ENCODE data around the gene ZBTB11. TPM values are rescaled to one million over a fixed set of nuclear protein-coding genes. Genes with fewer than 3 reads are reported as not detected.
"Not testable (repeated sequence)": the region's sequence is repeated elsewhere in the genome, so short reads cannot be mapped to it uniquely, and the experiment has no call there.

ZBTB11 gene
- total and polyA plus RNA-seq, 5 donors from 2014 or later: 9.0 to 75.1 (median 12.2) TPM

GRCh38 chr3:101619734-101620133 lies 57.2 kb downstream of the ZBTB11 start:
- H3K9me3 ChIP-seq (ENCODE audit: control insufficient read depth in 2 of 2, low read length in 2 of 2): peaks cover 0 to 3% of the 10 kb centered on the region in 2 experiments
- no peak overlapping the region for H3K4me3 ChIP-seq (ENCODE audit: low read depth, low read length)
- peaks cover 0 to 1% (median 0%) of the 10 kb centered on the region in 7 donors for H3K9me3 Mint-ChIP-seq
- ATAC-seq (ENCODE audit: low read depth in 2 of 2) (no peak), DNase-seq (no peak)
- H3K4me1 Mint-ChIP-seq: no peaks in the 10 kb centered on the region
- H3K4me3 Mint-ChIP-seq: no peak overlapping the region
- H3K36me3 Mint-ChIP-seq: peaks cover 3% of the 10 kb centered on the region
- no peaks in the 10 kb centered on the region for H3K27me3 ChIP-seq (ENCODE audit: control insufficient read depth, insufficient read depth, low read length)
- no peaks in the 10 kb centered on the region for H3K4me1 ChIP-seq (ENCODE audit: control insufficient read depth, insufficient read depth, low read length, poor library complexity, severe bottlenecking)
- H3K27ac Mint-ChIP-seq: no peak overlapping the region
- no peak overlapping the region for H3K27ac ChIP-seq (ENCODE audit: insufficient read depth, low read length, poor library complexity, severe bottlenecking)
- H3K27me3 Mint-ChIP-seq: no peaks in the 10 kb centered on the region
- no peaks in the 10 kb centered on the region for H3K36me3 ChIP-seq (ENCODE audit: control insufficient read depth, insufficient read depth, low read length)

GRCh38 chr3:101618726-101619125 lies 58.2 kb downstream of the ZBTB11 start:
- Mint-ChIP-seq H3K36me3 (peaks cover 3% of the 10 kb centered on the region), H3K27ac (no peak overlapping the region), H3K27me3 (no peaks in the 10 kb centered on the region), H3K9me3 (peaks cover 0 to 1% (median 0%) of the 10 kb centered on the region in 7 donors), H3K4me1 (no peaks in the 10 kb centered on the region), H3K4me3 (no peak overlapping the region)
- Histone ChIP-seq H3K4me1 (ENCODE audit: control insufficient read depth, insufficient read depth, low read length, poor library complexity, severe bottlenecking) (no peaks in the 10 kb centered on the region), H3K4me3 (ENCODE audit: low read depth, low read length) (no peak overlapping the region), H3K27me3 (ENCODE audit: control insufficient read depth, insufficient read depth, low read length) (no peaks in the 10 kb centered on the region), H3K27ac (ENCODE audit: insufficient read depth, low read length, poor library complexity, severe bottlenecking) (no peak overlapping the region), H3K36me3 (ENCODE audit: control insufficient read depth, insufficient read depth, low read length) (no peaks in the 10 kb centered on the region), H3K9me3 (ENCODE audit: control insufficient read depth in 2 of 2, low read length in 2 of 2) (peaks cover 0 to 3% of the 10 kb centered on the region in 2 experiments)
- DNase-seq: no peak
- ATAC-seq (ENCODE audit: low read depth in 2 of 2): no peak

GRCh38 chr3:101617478-101617877 lies 59.5 kb downstream of the ZBTB11 start:
- no peaks in the 10 kb centered on the region for H3K9me3 Mint-ChIP-seq
- H3K27me3 Mint-ChIP-seq: no peaks in the 10 kb centered on the region
- H3K36me3 Mint-ChIP-seq: peaks cover 3% of the 10 kb centered on the region
- no peak for ATAC-seq (ENCODE audit: low read depth in 2 of 2)
- no peaks in the 10 kb centered on the region for H3K4me1 Mint-ChIP-seq
- no peak overlapping the region for H3K4me3 Mint-ChIP-seq
- no peak for DNase-seq
- H3K27ac Mint-ChIP-seq: no peak overlapping the region
- H3K27me3 ChIP-seq (ENCODE audit: control insufficient read depth, insufficient read depth, low read length): no peaks in the 10 kb centered on the region
- no peak overlapping the region for H3K27ac ChIP-seq (ENCODE audit: insufficient read depth, low read length, poor library complexity, severe bottlenecking)
- H3K4me3 ChIP-seq (ENCODE audit: low read depth, low read length): no peak overlapping the region
- H3K4me1 ChIP-seq (ENCODE audit: control insufficient read depth, insufficient read depth, low read length, poor library complexity, severe bottlenecking): no peaks in the 10 kb centered on the region
- H3K9me3 ChIP-seq (ENCODE audit: control insufficient read depth in 2 of 2, low read length in 2 of 2): peaks cover 0 to 3% of the 10 kb centered on the region in 2 experiments
- H3K36me3 ChIP-seq (ENCODE audit: control insufficient read depth, insufficient read depth, low read length): no peaks in the 10 kb centered on the region

GRCh38 chr3:101615525-101615924 lies 61.4 kb downstream of the ZBTB11 start:
- no peaks in the 10 kb centered on the region for H3K36me3 Mint-ChIP-seq
- no peak overlapping the region for H3K27ac ChIP-seq (ENCODE audit: insufficient read depth, low read length, poor library complexity, severe bottlenecking)
- no peaks in the 10 kb centered on the region for H3K9me3 Mint-ChIP-seq
- H3K4me3 ChIP-seq (ENCODE audit: low read depth, low read length): no peak overlapping the region
- ATAC-seq (ENCODE audit: low read depth in 2 of 2): no peak
- H3K4me1 ChIP-seq (ENCODE audit: control insufficient read depth, insufficient read depth, low read length, poor library complexity, severe bottlenecking): no peaks in the 10 kb centered on the region
- H3K27me3 ChIP-seq (ENCODE audit: control insufficient read depth, insufficient read depth, low read length): no peaks in the 10 kb centered on the region
- no peak overlapping the region for H3K27ac Mint-ChIP-seq
- no peaks in the 10 kb centered on the region for H3K27me3 Mint-ChIP-seq
- H3K9me3 ChIP-seq (ENCODE audit: control insufficient read depth in 2 of 2, low read length in 2 of 2): peaks cover 0 to 3% of the 10 kb centered on the region in 2 experiments
- no peak overlapping the region for H3K4me3 Mint-ChIP-seq
- H3K36me3 ChIP-seq (ENCODE audit: control insufficient read depth, insufficient read depth, low read length): no peaks in the 10 kb centered on the region
- H3K4me1 Mint-ChIP-seq: no peaks in the 10 kb centered on the region
- no peak for DNase-seq

- not testable (repeated sequence) for H3K9me3 Mint-ChIP-seq; H3K27me3 Mint-ChIP-seq; DNase-seq; H3K27me3 ChIP-seq (ENCODE audit: control insufficient read depth, insufficient read depth, low read length); H3K9me3 ChIP-seq (ENCODE audit: control insufficient read depth in 2 of 2, low read length in 2 of 2); H3K36me3 Mint-ChIP-seq; H3K27ac ChIP-seq (ENCODE audit: insufficient read depth, low read length, poor library complexity, severe bottlenecking); ATAC-seq (ENCODE audit: low read depth in 2 of 2); H3K36me3 ChIP-seq (ENCODE audit: control insufficient read depth, insufficient read depth, low read length); H3K4me1 Mint-ChIP-seq; H3K4me3 ChIP-seq (ENCODE audit: low read depth, low read length); H3K27ac Mint-ChIP-seq; H3K4me3 Mint-ChIP-seq; H3K4me1 ChIP-seq (ENCODE audit: control insufficient read depth, insufficient read depth, low read length, poor library complexity, severe bottlenecking)
Observed at GRCh38 chr3:101613014-101613413, 63.9 kb downstream of the ZBTB11 start.

- no peaks in the 10 kb centered on the region for H3K4me1 Mint-ChIP-seq
- H3K36me3 ChIP-seq (ENCODE audit: control insufficient read depth, insufficient read depth, low read length): no peaks in the 10 kb centered on the region
- no peaks in the 10 kb centered on the region for H3K27me3 Mint-ChIP-seq
- no peak for ATAC-seq (ENCODE audit: low read depth in 2 of 2)
- no peak overlapping the region for H3K27ac ChIP-seq (ENCODE audit: insufficient read depth, low read length, poor library complexity, severe bottlenecking)
- no peak overlapping the region for H3K4me3 Mint-ChIP-seq
- no peak overlapping the region for H3K4me3 ChIP-seq (ENCODE audit: low read depth, low read length)
- H3K9me3 Mint-ChIP-seq: no peaks in the 10 kb centered on the region
- no peaks in the 10 kb centered on the region for H3K27me3 ChIP-seq (ENCODE audit: control insufficient read depth, insufficient read depth, low read length)
- H3K9me3 ChIP-seq (ENCODE audit: control insufficient read depth in 2 of 2, low read length in 2 of 2): no peaks in the 10 kb centered on the region
- DNase-seq: no peak
- H3K27ac Mint-ChIP-seq: no peak overlapping the region
- H3K36me3 Mint-ChIP-seq: no peaks in the 10 kb centered on the region
- no peaks in the 10 kb centered on the region for H3K4me1 ChIP-seq (ENCODE audit: control insufficient read depth, insufficient read depth, low read length, poor library complexity, severe bottlenecking)
Observed at GRCh38 chr3:101611023-101611422, 65.9 kb downstream of the ZBTB11 start.

- not testable (repeated sequence) for H3K4me1 Mint-ChIP-seq
Observed at GRCh38 chr3:101605398-101605797, 71.5 kb downstream of the ZBTB11 start.

GRCh38 chr3:101603184-101603583 lies 73.7 kb downstream of the ZBTB11 start:
- H3K27me3 ChIP-seq (ENCODE audit: control insufficient read depth, insufficient read depth, low read length): no peaks in the 10 kb centered on the region
- H3K27ac ChIP-seq (ENCODE audit: insufficient read depth, low read length, poor library complexity, severe bottlenecking): no peak overlapping the region
- Mint-ChIP-seq H3K4me3 (no peak overlapping the region), H3K36me3 (no peaks in the 10 kb centered on the region), H3K27me3 (no peaks in the 10 kb centered on the region), H3K9me3 (no peaks in the 10 kb centered on the region), H3K27ac (peak overlapping the region in 1 of 3 donors; percentile 56), H3K4me1 (peaks cover 0 to 7% (median 5%) of the 10 kb centered on the region in 4 donors)
- H3K9me3 ChIP-seq (ENCODE audit: control insufficient read depth in 2 of 2, low read length in 2 of 2): no peaks in the 10 kb centered on the region
- ATAC-seq (ENCODE audit: low read depth in 2 of 2): no peak
- DNase-seq: no peak
- no peaks in the 10 kb centered on the region for H3K36me3 ChIP-seq (ENCODE audit: control insufficient read depth, insufficient read depth, low read length)
- no peak overlapping the region for H3K4me3 ChIP-seq (ENCODE audit: low read depth, low read length)
- no peaks in the 10 kb centered on the region for H3K4me1 ChIP-seq (ENCODE audit: control insufficient read depth, insufficient read depth, low read length, poor library complexity, severe bottlenecking)

More at GRCh38 chr3:101605398-101605797, 71.5 kb downstream of the ZBTB11 start:
- H3K27ac ChIP-seq (ENCODE audit: insufficient read depth, low read length, poor library complexity, severe bottlenecking); H3K36me3 ChIP-seq (ENCODE audit: control insufficient read depth, insufficient read depth, low read length); H3K27me3 ChIP-seq (ENCODE audit: control insufficient read depth, insufficient read depth, low read length); H3K36me3 Mint-ChIP-seq; H3K9me3 ChIP-seq (ENCODE audit: control insufficient read depth in 2 of 2, low read length in 2 of 2); ATAC-seq (ENCODE audit: low read depth in 2 of 2); H3K27ac Mint-ChIP-seq; H3K4me1 ChIP-seq (ENCODE audit: control insufficient read depth, insufficient read depth, low read length, poor library complexity, severe bottlenecking); DNase-seq; H3K9me3 Mint-ChIP-seq; H3K4me3 ChIP-seq (ENCODE audit: low read depth, low read length); H3K4me3 Mint-ChIP-seq; H3K27me3 Mint-ChIP-seq: not testable (repeated sequence)
